ENCODE data around the gene AWAT1. TPM values are rescaled to one million over a fixed set of nuclear protein-coding genes. Genes with fewer than 3 reads are reported as not detected.
"Not testable (repeated sequence)": the region's sequence is repeated elsewhere in the genome, so short reads cannot be mapped to it uniquely, and the experiment has no call there.

Gene AWAT1
- total RNA-seq (not detected), polyA plus RNA-seq (not detected)

DNA sequence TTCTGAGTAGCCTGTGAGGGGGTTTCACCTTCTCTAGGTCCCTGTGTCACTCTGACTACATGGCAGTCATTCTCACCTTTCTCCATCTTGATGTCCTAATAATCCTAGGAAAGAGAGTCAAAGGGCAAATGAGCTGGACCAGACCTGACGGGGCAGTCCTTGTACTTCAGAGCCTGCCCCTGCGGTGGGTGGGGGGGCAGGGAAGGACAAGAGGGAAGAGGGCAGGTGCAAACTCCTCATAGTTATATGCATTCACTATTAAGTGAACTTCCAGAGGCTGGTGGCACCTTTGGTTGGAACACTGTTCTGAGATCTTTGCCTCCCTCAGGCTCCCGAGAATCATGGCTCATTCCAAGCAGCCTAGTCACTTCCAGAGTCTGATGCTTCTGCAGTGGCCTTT, at the start of gene AWAT1:
Gene AWAT1, plus strand, starts transcription at position 301 of the 400 bp plus-strand sequence. Its CDS starts 41 bp downstream, at position 342.
- Mint-ChIP-seq H3K4me3 (no peak within 1 kb of the TSS), H3K36me3 (no peaks in the 10 kb centered on the region), H3K27me3 (no peaks in the 10 kb centered on the region), H3K27ac (no peak within 1 kb of the TSS), H3K4me1 (no peaks in the 10 kb centered on the region), H3K9me3 (no peaks in the 10 kb centered on the region)
- Histone ChIP-seq H3K27ac (ENCODE audit: low read depth, low read length) (no peak within 1 kb of the TSS), H3K36me3 (ENCODE audit: insufficient read depth, low read length) (no peaks in the 10 kb centered on the region), H3K4me1 (ENCODE audit: insufficient read depth, low read length) (no peaks in the 10 kb centered on the region), H3K4me3 (ENCODE audit: low read length in 2 of 2) (no peak within 1 kb of the TSS), H3K27me3 (ENCODE audit: insufficient read depth, low read length) (no peaks in the 10 kb centered on the region), H3K9me3 (ENCODE audit: control insufficient read depth in 1 of 2, low read length in 2 of 2) (no peaks in the 10 kb centered on the region)
- no peak for DNase-seq
- POLR2A ChIA-PET (ENCODE audit: partially characterized antibody) = no interaction called here
- CTCF ChIA-PET (ENCODE audit: partially characterized antibody) = no interaction called here
- intact Hi-C loops (cut with micrococcal nuclease) = no loop called here

DNA sequence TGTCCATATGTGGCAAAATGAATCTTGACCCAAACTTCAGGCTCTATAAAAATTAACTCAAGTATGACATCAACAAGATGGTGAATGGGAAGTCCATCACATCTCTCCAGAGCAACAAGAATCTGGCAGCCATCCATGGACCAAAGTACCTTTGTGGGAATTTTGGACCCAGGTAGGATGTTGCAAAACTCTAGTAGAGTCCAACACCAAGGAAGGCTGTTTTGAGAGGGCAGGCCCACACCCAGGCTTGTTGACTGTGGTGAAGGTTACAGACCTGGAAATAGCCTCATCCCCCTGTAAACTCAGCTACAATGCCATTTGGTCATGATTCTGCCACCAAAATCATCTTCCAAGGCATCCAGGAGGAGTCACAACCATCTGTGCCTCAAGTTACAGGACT, 44.2 kb upstream of the AWAT1 start:
- Mint-ChIP-seq H3K27me3 (peaks cover 4 to 6% of the 10 kb centered on the region in 2 donors), H3K4me3 (no peak overlapping the region), H3K36me3 (peaks cover 0 to 4% of the 10 kb centered on the region in 2 donors), H3K27ac (no peak overlapping the region), H3K4me1 (no peaks in the 10 kb centered on the region), H3K9me3 (peaks cover 0 to 12% (median 6%) of the 10 kb centered on the region in 8 donors)
- ChIA-PET CTCF (ENCODE audit: partially characterized antibody) (no interaction called here), POLR2A (ENCODE audit: partially characterized antibody) (no interaction called here)
- Histone ChIP-seq H3K9me3 (ENCODE audit: control insufficient read depth in 1 of 2, low read length in 2 of 2) (no peaks in the 10 kb centered on the region), H3K27me3 (ENCODE audit: insufficient read depth, low read length) (no peaks in the 10 kb centered on the region), H3K27ac (ENCODE audit: low read depth, low read length) (no peak overlapping the region), H3K4me1 (ENCODE audit: insufficient read depth, low read length) (no peaks in the 10 kb centered on the region), H3K36me3 (ENCODE audit: insufficient read depth, low read length) (no peaks in the 10 kb centered on the region), H3K4me3 (ENCODE audit: low read length in 2 of 2) (no peak overlapping the region)
- no peak for DNase-seq
- intact Hi-C loops (cut with micrococcal nuclease) = no loop called here

DNA sequence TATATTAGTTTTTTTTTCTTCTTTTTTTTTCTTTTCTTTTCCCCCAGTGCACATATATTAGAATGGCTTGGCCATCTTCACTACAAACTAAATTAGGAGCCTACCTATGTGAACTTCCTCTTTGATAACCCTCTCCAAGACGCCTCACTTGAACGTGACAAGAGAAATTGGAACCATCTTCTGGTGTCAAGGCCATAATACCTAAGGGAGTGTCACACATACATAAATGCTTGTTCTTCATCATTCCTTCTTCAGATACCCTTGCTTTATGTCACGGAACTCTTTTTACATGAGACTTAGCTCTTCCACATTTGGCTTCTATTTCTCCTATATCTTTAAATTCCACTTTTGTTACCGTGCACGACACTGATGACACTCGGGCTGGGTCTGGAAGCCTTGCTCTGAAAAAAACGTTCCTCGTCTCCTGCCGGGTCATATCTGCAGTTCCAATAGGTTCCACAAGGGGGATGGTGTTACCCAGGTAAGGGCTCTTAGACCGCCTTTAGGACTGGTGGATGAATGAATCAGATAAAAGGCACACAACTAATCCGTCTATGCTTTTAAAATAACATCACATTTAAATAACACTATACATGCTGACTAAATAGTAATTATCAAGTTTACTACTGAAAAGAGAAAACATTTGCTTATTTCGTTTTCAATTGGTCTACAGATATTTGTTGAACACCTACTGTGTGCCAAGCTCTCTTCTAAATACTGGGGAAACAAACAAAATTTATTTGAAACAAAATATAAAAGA, 37.3 kb upstream of the AWAT1 start:
- POLR2A ChIA-PET (ENCODE audit: partially characterized antibody) = interaction anchor here (1.1 kb wide), 1 partner anchor 236 kb away, joined by 3 read pairs; no protein-coding TSS in a partner anchor

DNA sequence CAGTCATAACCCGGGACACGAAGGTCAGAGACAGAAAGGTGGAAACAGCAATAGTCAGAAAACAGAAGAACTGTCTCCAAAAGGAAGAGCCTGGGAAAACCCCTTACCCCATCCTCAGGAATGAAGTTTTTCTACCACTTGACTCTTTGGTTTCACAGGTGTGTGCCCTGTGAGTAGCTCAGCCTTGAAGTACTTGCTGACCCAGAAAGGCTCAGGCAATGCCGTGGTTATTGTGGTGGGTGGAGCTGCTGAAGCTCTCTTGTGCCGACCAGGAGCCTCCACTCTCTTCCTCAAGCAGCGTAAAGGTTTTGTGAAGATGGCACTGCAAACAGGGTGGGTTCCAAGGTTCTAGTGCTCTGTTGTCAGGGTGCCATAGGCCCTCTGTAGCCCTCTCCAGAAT, 32.7 kb upstream of the AWAT1 start:
- H3K27ac Mint-ChIP-seq = no peak overlapping the region
- no peaks in the 10 kb centered on the region for H3K36me3 Mint-ChIP-seq
- no peaks in the 10 kb centered on the region for H3K36me3 ChIP-seq (ENCODE audit: insufficient read depth, low read length)
- H3K4me3 ChIP-seq (ENCODE audit: low read length in 2 of 2) = no peak overlapping the region
- H3K9me3 Mint-ChIP-seq = no peaks in the 10 kb centered on the region
- H3K9me3 ChIP-seq (ENCODE audit: control insufficient read depth in 1 of 2, low read length in 2 of 2) = no peaks in the 10 kb centered on the region
- no peak overlapping the region for H3K27ac ChIP-seq (ENCODE audit: low read depth, low read length)
- H3K4me1 Mint-ChIP-seq = peaks cover 1 to 6% (median 3%) of the 10 kb centered on the region in 4 donors
- no peaks in the 10 kb centered on the region for H3K4me1 ChIP-seq (ENCODE audit: insufficient read depth, low read length)
- CTCF ChIA-PET (ENCODE audit: partially characterized antibody) = no interaction called here
- intact Hi-C loops (cut with micrococcal nuclease) = no loop called here
- H3K4me3 Mint-ChIP-seq = no peak overlapping the region
- H3K27me3 ChIP-seq (ENCODE audit: insufficient read depth, low read length) = no peaks in the 10 kb centered on the region
- H3K27me3 Mint-ChIP-seq = peaks cover 1 to 3% of the 10 kb centered on the region in 2 donors
- POLR2A ChIA-PET (ENCODE audit: partially characterized antibody) = no interaction called here
- no peak for DNase-seq

More for the DNA sequence above, 37.3 kb upstream of the AWAT1 start:
- CTCF ChIA-PET (ENCODE audit: partially characterized antibody) = interaction anchor here (0.8 to 2.2 kb wide), 3 partner anchors 9 to 236 kb away, joined by 3 to 29 read pairs (median 3); partner anchors contain the start of gene IGBP1
- no peaks in the 10 kb centered on the region for H3K36me3 Mint-ChIP-seq
- H3K9me3 Mint-ChIP-seq = no peaks in the 10 kb centered on the region
- peak overlapping the region in 3 of 8 donors; percentile 2 to 43 (median 23) for H3K4me3 Mint-ChIP-seq
- H3K4me1 ChIP-seq (ENCODE audit: insufficient read depth, low read length) = no peaks in the 10 kb centered on the region
- peaks cover 1 to 6% (median 3%) of the 10 kb centered on the region in 4 donors for H3K4me1 Mint-ChIP-seq
- H3K36me3 ChIP-seq (ENCODE audit: insufficient read depth, low read length) = no peaks in the 10 kb centered on the region
- H3K27ac Mint-ChIP-seq = peak overlapping the region in 1 of 7 donors; percentile 45
- H3K27ac ChIP-seq (ENCODE audit: low read depth, low read length) = no peak overlapping the region
- peak; percentile 59 to 69 (median 64) for DNase-seq
- peaks cover 1 to 5% of the 10 kb centered on the region in 2 donors for H3K27me3 Mint-ChIP-seq
- no peaks in the 10 kb centered on the region for H3K27me3 ChIP-seq (ENCODE audit: insufficient read depth, low read length)
- H3K9me3 ChIP-seq (ENCODE audit: control insufficient read depth in 1 of 2, low read length in 2 of 2) = no peaks in the 10 kb centered on the region
- no peak overlapping the region for H3K4me3 ChIP-seq (ENCODE audit: low read length in 2 of 2)
- intact Hi-C loops (cut with micrococcal nuclease) = loop anchor here (1.0 kb wide), 3 partner anchors 64 to 467 kb away; partner anchors contain the start of gene IGBP1

DNA sequence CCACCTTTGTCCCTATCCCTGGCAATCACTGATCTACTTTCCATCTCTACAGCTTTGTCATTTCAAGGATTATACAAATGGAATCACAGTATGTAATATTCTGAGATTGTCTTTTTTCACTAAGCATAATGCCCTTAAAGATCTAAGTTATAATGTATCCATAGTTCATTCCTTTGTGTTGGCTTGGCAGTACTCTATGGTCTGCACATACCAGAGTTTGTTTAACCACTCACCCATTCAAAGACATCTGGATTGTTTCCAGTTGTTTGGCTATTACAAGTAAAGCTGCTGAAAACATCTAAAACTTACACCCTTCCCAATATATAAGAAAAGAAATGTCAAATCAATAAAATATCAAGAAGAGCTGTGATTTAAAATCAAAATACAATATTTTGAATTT, 26.0 kb upstream of the AWAT1 start:
- H3K36me3 Mint-ChIP-seq = no peaks in the 10 kb centered on the region
- ChIA-PET CTCF (ENCODE audit: partially characterized antibody) (no interaction called here), POLR2A (ENCODE audit: partially characterized antibody) (no interaction called here)
- DNase-seq = no peak
- H3K4me1 Mint-ChIP-seq = no peaks in the 10 kb centered on the region
- Histone ChIP-seq H3K9me3 (ENCODE audit: control insufficient read depth in 1 of 2, low read length in 2 of 2) (no peaks in the 10 kb centered on the region), H3K4me1 (ENCODE audit: insufficient read depth, low read length) (no peaks in the 10 kb centered on the region), H3K27ac (ENCODE audit: low read depth, low read length) (no peak overlapping the region), H3K27me3 (ENCODE audit: insufficient read depth, low read length) (no peaks in the 10 kb centered on the region), H3K36me3 (ENCODE audit: insufficient read depth, low read length) (no peaks in the 10 kb centered on the region), H3K4me3 (ENCODE audit: low read length in 2 of 2) (no peak overlapping the region)
- peaks cover 0 to 11% (median 1%) of the 10 kb centered on the region in 8 donors for H3K9me3 Mint-ChIP-seq
- H3K27me3 Mint-ChIP-seq = peaks cover 1 to 2% of the 10 kb centered on the region in 2 donors
- intact Hi-C loops (cut with micrococcal nuclease) = no loop called here
- H3K4me3 Mint-ChIP-seq = no peak overlapping the region
- H3K27ac Mint-ChIP-seq = no peak overlapping the region

DNA sequence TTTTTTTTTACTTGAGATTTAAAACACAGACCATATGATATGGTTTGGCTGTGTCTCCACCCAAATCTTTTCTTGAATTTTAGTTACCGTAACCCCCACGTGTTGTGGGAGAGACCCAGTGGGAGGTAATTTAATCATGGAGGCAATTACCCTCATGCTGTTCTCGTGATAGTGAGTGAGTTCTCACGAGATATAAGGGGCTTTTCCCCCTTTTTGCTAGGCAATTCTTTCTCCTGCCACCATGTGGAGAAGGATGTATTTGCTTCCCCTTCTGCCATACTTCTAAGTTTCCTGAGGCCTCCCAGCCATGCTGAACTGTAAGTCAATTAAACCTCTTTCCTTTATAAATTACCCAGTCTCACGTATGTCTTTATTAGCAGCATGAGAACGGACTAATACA, 24.9 kb upstream of the AWAT1 start:
- H3K36me3 Mint-ChIP-seq; H3K27me3 Mint-ChIP-seq; H3K4me1 ChIP-seq (ENCODE audit: insufficient read depth, low read length); POLR2A ChIA-PET (ENCODE audit: partially characterized antibody); H3K27ac Mint-ChIP-seq; intact Hi-C loops (cut with micrococcal nuclease); H3K27me3 ChIP-seq (ENCODE audit: insufficient read depth, low read length); H3K36me3 ChIP-seq (ENCODE audit: insufficient read depth, low read length); DNase-seq; H3K4me3 ChIP-seq (ENCODE audit: low read length in 2 of 2); H3K4me1 Mint-ChIP-seq; CTCF ChIA-PET (ENCODE audit: partially characterized antibody); H3K27ac ChIP-seq (ENCODE audit: low read depth, low read length); H3K4me3 Mint-ChIP-seq; H3K9me3 ChIP-seq (ENCODE audit: control insufficient read depth in 1 of 2, low read length in 2 of 2): not testable (repeated sequence)
- peaks cover 0 to 11% (median 1%) of the 10 kb centered on the region in 8 donors for H3K9me3 Mint-ChIP-seq

DNA sequence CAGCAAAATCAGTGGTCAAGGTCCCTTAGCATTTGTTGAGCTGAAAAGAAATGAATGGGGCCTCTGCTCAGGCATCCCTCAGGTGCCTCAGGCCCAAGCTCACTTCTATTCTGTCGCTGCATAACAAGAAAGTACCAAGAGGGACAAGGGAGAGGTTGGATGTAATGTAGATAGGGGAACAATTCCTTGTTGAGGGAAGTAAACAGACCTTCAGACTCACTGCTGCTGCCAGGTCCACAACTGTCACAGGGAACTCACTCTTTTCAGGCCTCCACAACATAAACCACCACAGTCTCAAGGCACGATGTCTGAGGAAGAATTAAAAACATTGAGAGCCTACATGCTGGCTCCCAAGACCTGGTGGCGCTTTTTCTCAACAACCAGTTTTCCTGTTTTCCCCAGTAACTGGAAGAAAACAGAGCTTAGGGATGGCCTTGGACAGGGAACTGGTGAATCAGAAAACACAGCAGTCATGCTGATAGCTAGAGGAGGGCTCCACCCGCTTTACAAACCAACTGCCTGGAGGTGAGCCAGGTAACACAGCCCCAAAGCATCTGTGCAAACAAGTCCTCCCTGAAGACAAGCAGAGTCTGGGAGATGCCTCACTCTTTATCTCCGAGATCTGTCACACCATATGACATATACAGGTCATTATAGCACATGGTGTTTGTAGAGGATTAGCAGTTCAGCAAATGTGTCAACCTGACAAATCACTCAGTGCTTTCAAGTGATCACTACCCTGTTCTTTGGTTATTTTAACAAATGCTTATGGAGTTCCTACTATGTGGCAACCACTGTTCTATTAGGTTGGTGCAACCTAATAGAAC, 14.3 kb upstream of the AWAT1 start:
- ChIA-PET POLR2A (ENCODE audit: partially characterized antibody) (no interaction called here), CTCF (ENCODE audit: partially characterized antibody) (no interaction called here)
- Mint-ChIP-seq H3K27me3 (no peaks in the 10 kb centered on the region), H3K36me3 (no peaks in the 10 kb centered on the region), H3K9me3 (no peaks in the 10 kb centered on the region), H3K27ac (no peak overlapping the region), H3K4me1 (no peaks in the 10 kb centered on the region), H3K4me3 (no peak overlapping the region)
- Histone ChIP-seq H3K27ac (ENCODE audit: low read depth, low read length) (no peak overlapping the region), H3K4me3 (ENCODE audit: low read length in 2 of 2) (no peak overlapping the region), H3K4me1 (ENCODE audit: insufficient read depth, low read length) (no peaks in the 10 kb centered on the region), H3K36me3 (ENCODE audit: insufficient read depth, low read length) (no peaks in the 10 kb centered on the region), H3K27me3 (ENCODE audit: insufficient read depth, low read length) (no peaks in the 10 kb centered on the region), H3K9me3 (ENCODE audit: control insufficient read depth in 1 of 2, low read length in 2 of 2) (no peaks in the 10 kb centered on the region)
- intact Hi-C loops (cut with micrococcal nuclease) = no loop called here
- DNase-seq = no peak

Measured in CD4-positive, alpha-beta memory T cell (primary cell).